ENCODE data around the gene TFF2.

DNA sequence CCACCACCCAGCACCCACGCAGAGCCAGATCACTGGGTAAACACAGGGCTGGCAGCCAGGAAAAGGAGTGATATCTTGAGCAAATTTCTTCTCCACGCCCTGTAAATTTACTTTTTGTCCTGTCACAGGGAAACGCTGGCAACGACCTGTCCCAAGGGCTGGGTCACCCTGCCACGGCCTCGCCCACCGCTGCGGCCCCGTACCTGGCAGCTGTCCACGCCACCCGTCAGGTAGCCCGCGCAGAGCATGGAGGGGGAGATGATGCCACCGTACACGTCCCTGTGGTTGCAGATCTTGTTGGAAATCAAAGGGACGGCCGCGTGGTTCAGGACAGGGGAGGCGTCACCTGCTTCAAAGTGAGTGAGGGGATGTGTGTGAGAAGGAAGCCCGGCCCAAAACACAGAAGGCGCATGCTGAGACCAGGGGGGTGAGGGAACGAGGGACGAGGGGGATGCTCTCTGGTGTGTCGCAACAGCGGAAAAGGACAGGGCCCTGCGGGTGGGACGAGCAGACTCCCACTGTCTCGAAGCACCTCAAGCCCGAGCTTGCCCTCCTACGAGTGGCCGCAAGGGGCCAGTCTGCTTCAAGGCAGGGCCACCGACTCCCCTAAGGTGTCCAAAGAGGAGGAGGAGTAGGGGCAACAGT, 25.7 kb upstream of the TFF2 start:
- TF ChIP-seq POLR2AphosphoS5 (IDR thresholded peaks at IDR 0.05; ENCODE audit: insufficient read depth in 1 of 2, low read depth in 1 of 2) = no peak
- TF ChIP-seq, protein P1, sequence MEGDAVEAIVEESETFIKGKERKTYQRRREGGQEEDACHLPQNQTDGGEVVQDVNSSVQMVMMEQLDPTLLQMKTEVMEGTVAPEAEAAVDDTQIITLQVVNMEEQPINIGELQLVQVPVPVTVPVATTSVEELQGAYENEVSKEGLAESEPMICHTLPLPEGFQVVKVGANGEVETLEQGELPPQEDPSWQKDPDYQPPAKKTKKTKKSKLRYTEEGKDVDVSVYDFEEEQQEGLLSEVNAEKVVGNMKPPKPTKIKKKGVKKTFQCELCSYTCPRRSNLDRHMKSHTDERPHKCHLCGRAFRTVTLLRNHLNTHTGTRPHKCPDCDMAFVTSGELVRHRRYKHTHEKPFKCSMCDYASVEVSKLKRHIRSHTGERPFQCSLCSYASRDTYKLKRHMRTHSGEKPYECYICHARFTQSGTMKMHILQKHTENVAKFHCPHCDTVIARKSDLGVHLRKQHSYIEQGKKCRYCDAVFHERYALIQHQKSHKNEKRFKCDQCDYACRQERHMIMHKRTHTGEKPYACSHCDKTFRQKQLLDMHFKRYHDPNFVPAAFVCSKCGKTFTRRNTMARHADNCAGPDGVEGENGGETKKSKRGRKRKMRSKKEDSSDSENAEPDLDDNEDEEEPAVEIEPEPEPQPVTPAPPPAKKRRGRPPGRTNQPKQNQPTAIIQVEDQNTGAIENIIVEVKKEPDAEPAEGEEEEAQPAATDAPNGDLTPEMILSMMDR (IDR thresholded peaks at IDR 0.05) = no peak

Measured in vagina (tissue), 2 donors.